Measurements from ENCODE around the gene CST11.
"Not testable (repeated sequence)": the region's sequence is repeated elsewhere in the genome, so short reads cannot be mapped to it uniquely, and the experiment has no call there.

Gene CST11, protein sequence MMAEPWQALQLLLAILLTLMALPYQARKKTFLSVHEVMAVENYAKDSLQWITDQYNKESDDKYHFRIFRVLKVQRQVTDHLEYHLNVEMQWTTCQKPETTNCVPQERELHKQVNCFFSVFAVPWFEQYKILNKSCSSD

DNA sequence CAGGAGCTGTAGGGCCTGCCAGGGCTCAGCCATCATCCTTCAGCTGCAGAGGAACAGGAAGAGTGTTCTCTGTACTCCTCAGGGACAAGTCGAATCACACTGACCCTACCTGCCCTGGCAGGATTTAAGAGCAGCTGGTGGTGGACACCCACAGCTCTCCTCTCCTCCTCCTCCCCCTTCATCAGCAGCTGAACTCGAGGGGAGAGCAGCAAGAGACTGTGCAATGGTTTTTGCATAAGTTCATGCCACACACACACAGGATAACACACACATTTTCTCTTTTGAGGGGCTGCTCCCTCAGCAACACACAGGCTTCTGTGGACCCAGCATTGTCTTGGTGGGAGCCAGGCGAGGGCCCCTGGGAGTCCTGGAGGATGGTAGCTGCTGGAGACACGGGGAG is at the start of gene CST11:
CST11 (minus strand) TSS at position 101 of the 400 bp plus-strand sequence; CDS start at position 36, 65 bp downstream.
- no peak for DNase-seq

DNA sequence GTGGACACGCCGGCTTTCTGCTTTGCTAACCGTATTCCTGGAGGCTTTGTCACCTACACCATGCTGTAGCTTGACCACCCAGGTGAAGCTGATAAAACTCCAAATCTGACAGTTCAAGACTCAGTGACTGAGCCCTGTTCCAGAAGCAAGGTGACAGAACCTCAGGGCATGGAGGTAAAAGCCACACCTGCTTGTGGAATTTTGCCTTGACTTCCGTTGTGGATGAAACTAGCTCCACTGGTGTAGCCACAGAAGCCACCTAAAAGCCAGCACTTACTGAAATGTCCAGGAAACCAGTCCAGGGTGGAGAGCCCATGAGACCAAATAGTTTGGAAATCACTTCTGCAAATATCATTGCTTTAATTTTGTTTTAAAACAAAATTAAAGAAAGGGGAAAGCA is 49.2 kb upstream of the CST11 start:
- DNase-seq = no peak

DNA sequence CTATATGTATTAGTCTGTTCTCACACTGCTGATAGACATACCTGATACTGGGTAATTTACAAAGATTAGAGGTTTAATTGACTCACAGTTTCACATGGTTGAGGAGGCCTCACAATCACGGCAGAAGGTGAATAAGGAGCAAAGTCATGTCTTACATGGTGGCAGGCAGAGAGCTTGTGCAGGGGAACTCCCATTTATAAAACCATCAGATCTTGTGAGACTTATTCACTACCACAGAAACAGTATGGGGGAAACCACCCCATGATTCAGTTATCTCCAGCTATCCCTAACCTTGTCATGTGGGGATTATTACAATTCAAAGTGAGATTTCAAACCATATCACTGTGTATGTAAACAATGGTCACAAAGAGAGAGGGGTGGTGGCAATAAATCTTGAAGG is 44.9 kb upstream of the CST11 start:
- no peak for DNase-seq

DNA sequence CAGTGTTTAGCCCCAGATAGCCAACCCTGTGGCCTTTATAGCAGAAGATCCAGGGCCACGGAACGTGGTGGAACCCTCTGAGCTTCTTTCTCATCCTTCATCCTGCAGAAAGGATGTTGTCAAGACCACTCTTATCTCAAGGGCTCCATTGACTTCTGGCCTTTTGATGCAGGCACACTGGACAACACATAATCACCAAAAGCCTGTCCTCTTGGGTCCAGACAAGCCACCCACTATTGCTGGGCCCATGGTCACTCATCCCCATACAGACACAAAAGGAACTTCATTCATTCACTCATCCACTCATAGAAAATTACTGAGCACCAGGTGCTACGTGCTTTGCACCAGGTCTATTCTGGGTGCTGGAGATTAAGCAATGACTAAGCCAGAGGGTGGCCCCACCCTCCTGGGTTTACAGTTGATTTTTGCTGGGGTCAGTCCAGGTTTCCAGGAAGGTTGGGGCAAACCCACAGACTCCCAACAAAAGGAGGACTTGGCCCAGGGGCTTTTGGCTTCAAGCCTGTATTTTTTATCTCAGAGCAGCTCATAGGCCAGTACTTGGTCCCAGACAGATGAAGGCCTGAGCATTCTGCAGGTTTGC is 40.6 kb upstream of the CST11 start:
- no peak for DNase-seq

DNA sequence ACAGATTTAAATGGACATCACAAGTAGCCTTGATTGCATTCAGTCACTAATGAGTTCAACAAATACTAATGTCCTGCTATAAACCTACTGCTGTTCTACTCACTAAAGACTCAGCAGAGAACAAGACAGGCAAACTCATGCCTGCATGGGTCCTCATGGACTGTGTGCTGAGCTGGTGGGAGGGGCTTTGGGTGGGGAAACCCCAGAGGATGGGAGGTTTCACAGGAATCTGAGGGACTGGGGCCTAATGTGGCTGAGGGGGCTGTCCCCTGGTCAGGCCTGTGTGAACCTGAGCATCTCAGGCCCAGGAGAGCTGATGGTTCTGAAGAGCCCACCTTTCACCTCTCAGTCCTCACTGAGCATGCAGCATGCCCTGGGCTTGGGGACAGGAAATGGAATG is 39.6 kb upstream of the CST11 start:
- DNase-seq = no peak

DNA sequence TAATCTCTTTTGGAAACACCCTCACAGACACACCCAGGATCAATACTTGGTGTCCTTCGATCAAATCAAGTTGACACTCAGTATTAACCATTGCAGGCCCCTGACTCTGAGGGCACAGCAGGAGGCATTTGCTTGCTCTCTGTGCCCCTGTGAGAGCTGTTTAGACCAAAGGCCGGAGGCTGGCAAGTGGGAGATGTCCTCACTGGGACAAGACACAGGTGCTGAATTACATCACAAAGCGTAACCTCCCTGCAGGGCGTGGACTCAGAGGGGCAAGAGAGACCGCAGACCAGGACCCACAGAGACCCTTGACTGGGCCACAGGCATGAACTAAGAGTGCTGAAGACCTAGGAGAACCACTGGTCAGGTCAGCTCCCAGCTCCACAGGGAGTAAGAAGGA is 38.1 kb upstream of the CST11 start, which contains the start of gene CST8:
CST8 (plus strand) TSS at position 301 of the 400 bp plus-strand sequence. CDS start 551 bp downstream, outside the sequence.
- no peak for DNase-seq

DNA sequence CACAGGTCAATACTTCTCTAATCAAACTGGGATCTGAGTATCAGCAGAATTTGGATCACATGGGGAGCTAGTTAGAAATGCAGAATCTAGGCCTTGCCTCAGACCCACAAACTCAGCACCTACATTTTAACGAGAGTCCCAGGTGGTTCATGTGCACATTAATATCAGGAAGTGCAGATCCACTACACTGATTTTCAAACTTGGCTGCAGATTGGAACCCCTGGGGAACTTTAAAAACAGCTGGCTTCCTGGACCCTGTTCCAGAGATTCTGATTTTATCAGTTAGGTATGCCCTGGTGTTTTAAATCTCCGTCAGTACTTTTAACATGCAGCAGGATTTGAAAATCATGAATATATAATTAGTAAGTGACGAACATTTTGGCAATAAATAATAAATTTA is 36.3 kb upstream of the CST11 start:
- no peak for DNase-seq

DNA sequence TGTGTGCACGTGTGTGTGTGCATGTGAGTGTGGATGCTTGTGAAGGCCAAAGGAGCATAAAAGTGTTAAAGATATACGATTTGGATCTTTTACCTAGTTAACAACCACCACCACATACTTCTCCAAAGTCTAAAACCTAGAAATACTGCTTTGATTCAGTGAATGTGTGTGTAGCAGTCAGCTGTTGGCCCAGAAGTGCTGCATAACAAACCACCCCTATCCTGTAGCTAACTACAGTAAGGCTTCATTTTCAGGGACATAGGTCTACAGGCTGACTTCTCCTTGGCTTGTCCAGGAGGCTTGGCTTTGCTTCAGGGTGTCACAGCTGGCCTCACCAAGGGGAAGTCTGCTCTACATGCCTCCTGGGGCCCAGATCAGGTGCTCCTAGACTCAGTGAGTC is 35.8 kb upstream of the CST11 start:
- DNase-seq = no peak

DNA sequence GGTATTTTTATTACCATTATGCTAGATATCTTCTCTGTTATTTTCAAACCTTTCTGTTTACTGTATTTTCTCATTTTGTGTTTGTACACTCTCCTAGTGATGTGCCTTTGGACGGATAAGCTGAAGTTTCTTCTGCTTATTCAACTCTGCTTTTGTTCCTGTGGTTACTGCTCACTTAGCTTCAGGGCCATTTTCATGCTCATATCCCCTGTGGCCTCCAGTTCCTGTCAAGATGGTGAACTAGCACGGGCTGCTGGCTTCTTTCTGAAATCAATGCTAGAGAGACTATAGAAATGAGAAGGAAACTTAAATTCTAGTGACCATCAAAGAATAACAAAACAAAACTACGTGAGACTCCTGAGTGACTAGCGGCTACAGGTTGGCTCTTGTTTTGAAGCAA is 31.4 kb upstream of the CST11 start:
- DNase-seq = no peak

DNA sequence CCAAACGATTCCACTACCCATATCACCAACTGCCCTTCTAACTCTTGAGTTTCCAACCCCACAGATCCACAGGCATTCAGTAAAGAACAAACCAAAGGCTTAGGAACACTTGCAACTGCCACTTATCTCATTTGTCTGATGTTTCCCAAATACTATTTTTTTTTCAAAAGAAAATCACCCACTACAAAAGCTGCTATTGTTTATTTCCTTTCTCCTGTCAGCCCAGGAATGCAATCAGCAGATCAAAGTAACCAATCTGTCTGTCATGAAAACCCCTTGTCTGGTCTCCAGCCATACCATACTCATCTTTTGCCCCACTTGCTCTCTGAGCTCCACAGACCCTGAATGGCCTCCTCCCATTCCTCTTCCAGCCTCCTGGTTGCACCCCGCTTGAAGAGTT is 29.5 kb upstream of the CST11 start:
- DNase-seq = no peak

DNA sequence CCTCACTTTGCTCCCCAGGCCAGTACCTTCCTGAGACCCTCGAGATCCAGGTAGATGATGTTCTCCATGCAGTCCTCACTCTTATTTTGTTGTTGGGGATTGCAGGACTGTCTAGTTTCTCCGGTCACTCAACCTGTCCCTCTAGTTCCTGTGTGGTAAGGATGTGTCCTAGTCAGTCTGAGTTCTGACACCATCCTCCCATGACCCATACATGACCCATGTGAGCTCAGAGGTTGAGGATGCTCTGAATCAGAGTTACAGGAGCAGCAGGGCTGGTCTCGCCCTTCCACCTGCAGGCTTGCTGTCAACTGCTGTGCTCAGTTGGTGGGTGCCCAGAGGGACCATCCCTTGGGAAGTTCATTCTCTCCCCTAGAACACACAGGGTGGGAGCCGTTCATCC is 26.4 kb upstream of the CST11 start:
- no peak for DNase-seq

DNA sequence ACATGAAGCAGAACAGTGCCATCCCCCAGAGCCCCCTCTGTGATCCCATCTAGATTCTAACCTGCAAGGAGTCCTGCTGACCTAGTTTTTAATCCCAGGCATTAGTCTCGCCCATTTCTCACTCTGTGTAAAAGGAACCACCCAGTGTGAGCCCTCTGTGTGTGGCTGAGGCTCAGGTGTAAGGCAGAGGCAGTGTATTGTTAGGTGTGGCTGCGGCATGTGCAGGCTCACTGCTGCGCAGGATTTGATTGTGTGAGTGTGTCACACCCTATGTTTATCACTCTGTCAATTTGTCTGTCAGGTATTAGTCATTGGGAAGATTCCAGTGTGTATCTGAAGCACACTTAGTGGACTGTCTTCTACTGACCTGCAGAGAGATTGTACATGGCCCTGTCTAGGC is 24.5 kb upstream of the CST11 start:
- no peak for DNase-seq

DNA sequence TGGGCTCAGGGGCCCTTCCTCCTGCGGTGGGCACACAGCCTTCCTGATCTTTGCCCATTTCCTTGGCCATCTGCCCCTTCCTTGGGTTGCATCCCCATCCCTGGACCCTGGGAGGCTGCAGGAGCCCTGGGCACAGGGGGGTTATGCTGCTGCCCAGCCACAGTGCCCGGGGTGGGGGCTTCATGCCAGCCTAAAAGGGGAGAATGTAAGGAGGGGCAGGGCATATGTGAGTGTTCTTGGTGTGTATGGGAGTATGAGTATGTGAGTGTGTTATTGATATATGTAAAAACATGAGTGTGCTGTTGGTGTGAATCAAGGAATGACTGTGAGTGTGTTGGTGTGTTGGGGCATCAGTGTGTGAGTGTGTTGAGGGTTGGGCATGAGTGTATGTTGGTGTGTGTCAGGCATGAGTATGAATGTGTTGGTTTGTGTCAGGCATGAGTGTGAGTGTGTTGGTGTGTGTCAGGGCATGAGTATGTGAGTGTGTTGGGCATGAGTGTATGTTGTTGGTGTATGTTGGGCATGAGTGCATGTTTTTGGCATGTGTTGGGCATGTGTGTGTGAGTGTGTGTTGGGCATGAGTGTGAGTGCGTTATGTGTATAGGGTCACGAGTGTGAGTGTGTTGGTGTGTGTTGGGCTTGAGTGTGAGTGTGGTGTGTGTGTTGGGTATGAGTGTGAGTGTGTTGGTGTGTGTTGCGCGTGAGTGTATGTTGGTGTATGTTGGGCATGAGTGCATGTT is 23.5 kb upstream of the CST11 start:
- DNase-seq = no peak

DNA sequence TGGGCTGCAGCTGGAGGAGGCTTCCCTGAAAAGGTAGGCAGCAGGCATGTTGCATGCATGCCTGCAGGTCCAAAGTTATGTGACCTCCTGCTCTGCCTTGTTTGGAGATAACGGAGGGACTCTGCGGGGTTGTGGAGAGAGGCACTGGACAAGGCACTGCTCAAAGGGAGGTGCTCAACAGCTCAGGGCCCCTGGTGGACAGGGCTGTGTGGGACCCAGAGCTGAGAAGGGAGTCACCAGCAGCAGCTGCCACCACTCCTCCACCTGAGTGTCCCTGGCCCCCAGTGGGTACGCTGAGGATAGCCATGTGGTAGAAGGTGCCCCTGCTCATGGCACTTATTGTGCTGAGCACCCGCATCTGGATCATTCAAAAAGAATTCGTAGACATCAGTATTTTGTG is 22.7 kb upstream of the CST11 start:
- DNase-seq = no peak

DNA sequence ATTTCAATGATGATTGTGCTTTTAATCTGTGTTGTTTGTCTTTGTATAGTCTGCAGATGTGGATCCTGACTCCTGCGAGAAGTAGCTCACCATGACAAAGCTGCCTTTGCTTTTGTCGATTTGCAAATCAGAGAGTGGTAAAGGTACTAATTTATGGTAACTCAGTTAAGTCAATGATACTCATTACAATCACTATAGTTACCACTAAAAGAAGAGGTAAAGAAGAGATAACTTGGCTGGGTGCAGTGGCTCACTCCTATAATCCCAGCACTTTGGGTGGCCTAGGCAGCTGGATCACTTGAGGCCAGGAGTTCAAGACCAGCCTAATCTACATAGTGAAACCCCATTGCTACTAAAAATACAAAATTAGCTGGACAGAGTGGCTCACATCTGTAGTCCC is 20.6 kb upstream of the CST11 start:
- not testable (repeated sequence) for DNase-seq

DNA sequence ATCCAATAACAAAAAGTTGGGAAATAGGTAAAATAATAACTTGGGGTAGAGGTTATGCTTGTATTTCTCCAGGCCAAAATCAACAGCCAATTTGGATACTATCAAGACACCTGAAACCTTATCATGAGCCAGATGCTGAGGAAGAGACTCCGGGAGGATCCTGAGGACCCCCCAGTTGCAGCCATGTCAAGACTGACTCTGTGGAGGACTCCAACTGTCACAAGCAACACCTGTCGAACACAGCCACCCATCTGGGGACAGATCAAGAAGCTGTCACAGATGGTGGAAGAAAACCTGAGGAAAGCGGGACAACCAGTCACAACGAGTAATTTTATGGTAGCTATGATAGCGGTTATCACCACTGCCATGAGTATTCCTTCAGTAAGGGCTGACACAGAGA is 19.6 kb upstream of the CST11 start:
- DNase-seq = not testable (repeated sequence)

DNA sequence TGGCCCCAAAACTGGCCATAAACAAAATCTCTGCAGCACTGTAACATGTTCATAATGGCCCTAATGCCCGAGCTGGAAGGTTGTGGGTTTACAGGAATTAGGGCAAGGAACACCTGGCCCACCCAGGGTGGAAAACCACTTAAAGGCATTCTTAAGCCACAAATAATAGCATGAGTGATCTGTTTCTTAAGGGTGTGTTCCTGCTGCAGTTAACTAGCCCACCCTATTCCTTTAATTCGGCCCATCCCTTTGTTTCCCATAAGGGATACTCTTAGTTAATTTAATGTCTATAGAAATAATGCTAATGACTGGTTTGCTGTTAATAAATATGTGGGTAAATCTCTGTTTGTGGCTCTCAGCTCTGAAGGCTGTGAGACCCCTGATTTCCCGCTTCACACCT is 14.3 kb upstream of the CST11 start:
- DNase-seq = not testable (repeated sequence)

DNA sequence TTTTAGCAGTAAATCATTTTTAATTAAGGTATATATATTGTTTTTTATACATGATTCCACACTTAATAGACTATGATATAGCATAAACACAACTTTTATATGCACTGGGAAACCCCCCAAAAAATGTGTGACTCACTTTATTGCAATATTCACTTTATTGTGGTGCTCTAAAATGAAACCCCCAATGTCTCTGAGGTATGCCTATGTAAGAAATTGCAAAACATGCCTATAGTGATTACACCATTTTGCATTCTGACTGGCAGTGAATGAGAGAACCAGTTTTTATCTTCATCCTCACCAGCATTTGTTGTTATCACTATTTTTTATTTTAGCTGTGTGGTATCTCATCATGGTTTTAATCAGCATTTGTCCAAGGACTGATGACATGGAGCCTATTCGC is 8.5 kb upstream of the CST11 start:
- no peak for DNase-seq

DNA sequence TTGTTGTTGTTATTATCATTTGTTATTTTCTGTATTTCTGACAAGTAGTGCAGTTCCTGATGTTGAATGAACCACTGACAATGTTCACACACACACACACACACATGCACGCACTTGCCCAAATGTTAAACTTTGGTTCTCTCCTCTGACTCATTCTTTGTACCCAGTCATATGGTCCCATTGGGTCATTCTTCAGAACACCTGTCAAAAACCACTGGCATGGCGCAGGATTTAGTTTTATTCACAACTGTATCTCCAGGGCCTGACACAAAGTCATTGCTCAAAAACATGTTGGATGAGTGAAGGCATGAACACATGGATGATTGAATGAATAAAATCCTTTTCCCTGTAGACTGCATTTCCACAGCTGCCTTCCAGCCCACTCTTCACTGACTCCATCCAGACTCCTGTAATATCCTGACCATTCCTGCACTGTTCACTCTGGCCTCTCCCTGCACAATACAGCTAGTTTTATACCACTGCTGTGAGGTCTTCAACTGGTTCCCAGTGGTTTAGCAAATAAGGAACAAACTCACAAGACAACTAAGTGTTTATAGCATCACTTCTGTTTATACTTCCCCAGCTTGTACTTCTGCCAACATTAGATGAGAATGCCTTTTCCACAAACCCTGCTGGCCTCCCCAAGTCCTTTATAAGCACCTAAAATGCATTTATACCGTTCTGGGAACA is 6.9 kb upstream of the CST11 start:
- no peak for DNase-seq

DNA sequence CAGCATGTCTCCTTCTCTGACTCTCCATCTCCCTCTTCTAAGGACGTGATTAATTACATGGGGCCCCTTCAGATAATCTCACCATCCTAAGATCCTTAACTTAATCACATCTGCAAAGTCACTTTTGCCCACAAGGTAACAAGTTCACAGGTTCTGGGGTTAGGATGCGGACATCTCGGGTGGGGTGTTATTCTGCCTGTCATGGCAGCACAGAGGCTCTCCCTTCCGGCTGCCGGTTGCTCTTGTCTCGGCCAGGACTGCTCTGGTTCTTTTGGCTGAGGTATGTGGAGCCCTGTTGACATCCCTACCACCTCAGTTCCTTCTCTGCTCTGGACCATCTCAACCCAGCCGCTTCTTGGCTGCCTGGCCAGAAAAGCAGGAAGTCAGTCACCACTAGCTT is 4.2 kb upstream of the CST11 start:
- no peak for DNase-seq

DNA sequence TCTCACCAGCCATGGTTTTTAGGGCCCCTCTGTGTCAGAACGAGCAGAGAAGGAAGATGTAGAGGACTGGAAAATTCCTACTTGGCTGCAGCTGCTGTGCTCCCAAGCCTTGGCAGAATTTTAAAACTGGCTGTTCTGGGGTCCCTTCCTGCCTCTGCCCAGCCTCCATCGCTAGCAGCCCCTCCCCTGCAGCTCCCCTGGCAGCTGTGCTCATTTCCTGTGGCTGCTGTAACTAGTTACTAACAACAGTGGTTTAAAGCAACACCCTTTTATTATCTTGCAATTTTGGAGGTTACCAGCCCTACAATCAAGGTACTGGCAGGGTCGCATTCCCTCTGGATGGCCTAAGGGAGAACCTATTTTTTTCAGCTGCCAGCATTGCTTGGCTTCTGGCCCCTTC is 3.7 kb upstream of the CST11 start:
- peak; percentile 49 for DNase-seq

DNA sequence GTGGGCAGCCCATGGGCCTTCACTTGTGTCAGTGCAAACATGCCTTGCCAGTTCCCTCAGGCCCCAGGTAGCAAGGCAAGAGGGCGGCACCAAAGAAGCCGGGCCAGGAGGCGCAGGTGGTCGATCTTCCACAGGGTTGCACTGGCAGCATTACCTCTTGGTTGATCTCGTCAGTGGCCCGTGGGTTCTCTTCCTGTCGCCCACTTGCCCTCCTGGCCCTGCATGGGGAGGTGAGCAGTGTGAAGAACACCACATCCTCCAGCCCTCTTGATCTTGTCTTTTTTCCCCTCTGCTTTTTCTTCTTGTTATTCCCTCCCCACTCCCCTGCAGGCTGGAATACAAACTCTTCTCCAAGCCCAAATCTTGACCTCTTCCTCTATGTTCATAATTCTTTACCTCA is 3.0 kb upstream of the CST11 start:
- DNase-seq = no peak

DNA sequence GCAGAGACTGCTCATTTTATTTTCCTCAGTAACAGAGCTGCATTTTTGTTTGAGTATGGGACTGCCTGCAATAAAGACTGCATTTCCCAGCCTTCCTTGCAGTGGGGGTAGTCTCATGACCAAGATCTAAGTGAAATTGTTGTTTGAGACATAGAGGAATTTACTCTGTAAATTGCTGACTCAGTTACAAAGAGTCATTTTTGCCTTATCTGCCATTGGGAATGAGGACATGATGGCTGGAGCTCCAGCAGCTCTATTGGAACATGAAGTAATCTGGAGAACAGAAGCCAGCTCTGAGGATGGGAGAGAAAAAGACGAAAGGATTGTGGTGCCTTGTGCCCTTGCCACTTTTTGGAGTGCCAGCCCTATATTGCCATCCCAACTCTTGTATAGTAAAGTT is 2.1 kb upstream of the CST11 start:
- no peak for DNase-seq
